AG09309 (cell line): ENCODE results near the gene ROBO4.

Source experiments
- DNase-seq: peaks from one replicate; pipeline ENCODE4 v3.0.0-alpha.2; 2010; ENCODE audit warnings: low read depth
- H3K4me3 ChIP-seq: 2 replicates; pipeline ENCODE4 v1.5.1; 2011; ENCODE audit warnings: mild to moderate bottlenecking, low read depth, low read length, moderate library complexity; ENCODE audit not compliant: control insufficient read depth
- TF ChIP-seq, protein P1 (sequence below): IDR thresholded peaks from 2 replicates; pipeline ENCODE4 v1.5.1; 2011; ENCODE audit warnings: mild to moderate bottlenecking, low read depth, low read length, inconsistent platforms; ENCODE audit not compliant: insufficient read depth, control insufficient read depth; ENCODE audit errors: missing control alignments

ROBO4 gene

DNA sequence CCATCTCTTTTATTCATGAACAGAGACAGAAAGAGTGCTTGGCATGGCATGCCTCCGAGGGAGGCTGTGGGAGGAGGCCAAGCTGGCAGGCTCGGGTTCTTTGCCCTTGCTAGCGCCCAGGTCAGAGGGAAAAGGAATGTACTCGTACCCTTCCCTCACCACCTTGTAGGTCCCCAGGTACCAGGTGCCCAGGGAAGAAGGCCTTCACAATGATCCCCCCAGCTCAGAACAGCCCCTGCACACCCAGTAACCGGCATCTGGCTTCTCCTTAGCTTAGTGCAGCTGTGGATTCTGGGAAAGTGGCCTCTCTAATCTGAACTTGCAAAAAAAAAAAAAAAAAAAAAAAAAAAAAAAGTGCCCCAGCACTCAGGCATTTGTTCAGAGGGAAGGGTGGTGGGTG, 22.7 kb upstream of the ROBO4 start:
- no peak for DNase-seq
- TF ChIP-seq, protein P1, sequence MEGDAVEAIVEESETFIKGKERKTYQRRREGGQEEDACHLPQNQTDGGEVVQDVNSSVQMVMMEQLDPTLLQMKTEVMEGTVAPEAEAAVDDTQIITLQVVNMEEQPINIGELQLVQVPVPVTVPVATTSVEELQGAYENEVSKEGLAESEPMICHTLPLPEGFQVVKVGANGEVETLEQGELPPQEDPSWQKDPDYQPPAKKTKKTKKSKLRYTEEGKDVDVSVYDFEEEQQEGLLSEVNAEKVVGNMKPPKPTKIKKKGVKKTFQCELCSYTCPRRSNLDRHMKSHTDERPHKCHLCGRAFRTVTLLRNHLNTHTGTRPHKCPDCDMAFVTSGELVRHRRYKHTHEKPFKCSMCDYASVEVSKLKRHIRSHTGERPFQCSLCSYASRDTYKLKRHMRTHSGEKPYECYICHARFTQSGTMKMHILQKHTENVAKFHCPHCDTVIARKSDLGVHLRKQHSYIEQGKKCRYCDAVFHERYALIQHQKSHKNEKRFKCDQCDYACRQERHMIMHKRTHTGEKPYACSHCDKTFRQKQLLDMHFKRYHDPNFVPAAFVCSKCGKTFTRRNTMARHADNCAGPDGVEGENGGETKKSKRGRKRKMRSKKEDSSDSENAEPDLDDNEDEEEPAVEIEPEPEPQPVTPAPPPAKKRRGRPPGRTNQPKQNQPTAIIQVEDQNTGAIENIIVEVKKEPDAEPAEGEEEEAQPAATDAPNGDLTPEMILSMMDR, result no peak
- H3K4me3 ChIP-seq, result no peak overlapping the region

DNA sequence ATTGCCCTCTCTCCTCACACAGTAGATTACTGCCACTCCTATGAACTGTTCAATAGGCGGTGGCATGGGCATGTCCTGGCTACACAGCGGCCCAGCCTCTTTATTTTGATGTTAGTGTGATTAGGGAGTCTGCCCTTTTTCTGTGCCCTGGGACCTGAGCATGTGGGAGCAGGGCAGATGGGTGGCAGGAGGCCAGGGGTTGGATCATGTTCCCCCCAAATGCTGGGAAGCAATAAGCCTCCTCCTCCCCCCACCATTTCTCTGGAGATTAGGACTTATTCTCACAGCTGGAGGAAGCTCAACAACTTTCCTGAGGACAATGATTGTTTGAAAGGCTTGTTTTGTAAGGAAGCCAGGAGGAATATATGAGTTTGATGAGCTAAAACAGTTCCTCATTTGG, 22.2 kb upstream of the ROBO4 start:
- TF ChIP-seq, protein P1, result no peak
- H3K4me3 ChIP-seq, result no peak overlapping the region
- no peak for DNase-seq

DNA sequence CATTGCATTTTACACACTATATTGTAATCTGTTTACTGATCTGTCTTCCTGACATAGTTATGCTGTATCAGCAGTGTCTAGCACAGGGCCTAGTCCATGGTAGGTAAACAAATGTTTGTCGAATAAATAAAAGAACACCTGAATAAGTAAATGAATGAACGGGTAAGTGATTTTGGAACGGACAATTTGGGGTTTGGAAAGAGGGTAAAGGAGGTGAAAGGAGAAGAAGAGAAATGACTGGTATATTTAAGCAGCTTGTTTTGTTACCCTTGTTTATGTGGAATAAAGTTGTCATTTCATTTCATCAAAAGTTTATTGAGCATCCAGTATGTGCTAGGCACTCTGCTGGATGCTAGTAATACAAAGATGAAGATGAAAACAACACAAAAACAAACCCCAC, 21.3 kb upstream of the ROBO4 start, which contains the start of gene HEPN1:
HEPN1 (plus strand) TSS at position 301 of the 400 bp plus-strand sequence.
- no peak for DNase-seq
- TF ChIP-seq, protein P1, result no peak
- H3K4me3 ChIP-seq, result no peak within 1 kb of the TSS

DNA sequence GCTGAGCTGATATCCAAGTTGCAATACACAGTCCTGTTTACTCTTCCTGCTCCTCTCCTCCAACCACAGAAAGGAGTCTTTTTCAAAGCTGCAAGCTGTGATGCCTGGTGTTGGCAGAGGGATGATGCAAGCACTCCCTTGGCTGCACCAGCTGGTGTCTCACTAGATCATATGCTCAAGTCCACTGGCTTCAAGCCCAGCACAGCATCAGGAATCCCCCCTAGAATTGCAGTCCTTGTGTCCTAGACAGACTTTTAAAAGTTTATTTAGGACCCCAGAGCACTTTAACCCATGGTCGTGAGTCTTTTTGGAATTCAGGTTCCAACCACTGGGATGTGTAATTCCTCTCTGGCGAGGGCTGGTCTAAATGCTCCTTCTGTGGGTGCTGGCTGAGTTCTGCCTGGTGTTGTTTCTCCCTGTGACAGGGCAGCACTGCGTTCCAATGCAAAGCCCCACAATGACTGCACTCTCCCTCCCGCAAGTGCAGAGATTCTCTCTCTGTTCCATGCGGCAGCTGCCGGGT, 19.5 kb upstream of the ROBO4 start:
- DNase-seq, result no peak
- TF ChIP-seq, protein P1, result no peak
- H3K4me3 ChIP-seq, result no peak overlapping the region

DNA sequence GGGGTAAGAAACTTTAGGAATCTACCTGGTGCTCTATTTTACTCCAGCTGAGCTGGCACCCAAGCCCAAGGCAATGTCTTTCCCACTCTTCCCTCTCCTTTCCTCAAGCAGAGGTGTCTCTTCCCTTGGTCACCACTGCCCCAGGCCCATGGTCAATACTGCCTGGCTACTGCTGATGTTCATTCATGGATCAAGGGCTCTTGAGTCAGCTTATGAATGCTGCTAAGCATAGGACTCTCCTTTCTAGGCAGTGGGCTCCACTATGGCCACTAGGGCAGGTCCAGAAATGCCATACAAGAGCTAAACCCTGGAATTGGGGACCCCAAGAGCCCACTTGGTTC, 18.7 kb upstream of the ROBO4 start:
- H3K4me3 ChIP-seq, result no peak overlapping the region
- TF ChIP-seq, protein P1, result no peak
- no peak for DNase-seq

DNA sequence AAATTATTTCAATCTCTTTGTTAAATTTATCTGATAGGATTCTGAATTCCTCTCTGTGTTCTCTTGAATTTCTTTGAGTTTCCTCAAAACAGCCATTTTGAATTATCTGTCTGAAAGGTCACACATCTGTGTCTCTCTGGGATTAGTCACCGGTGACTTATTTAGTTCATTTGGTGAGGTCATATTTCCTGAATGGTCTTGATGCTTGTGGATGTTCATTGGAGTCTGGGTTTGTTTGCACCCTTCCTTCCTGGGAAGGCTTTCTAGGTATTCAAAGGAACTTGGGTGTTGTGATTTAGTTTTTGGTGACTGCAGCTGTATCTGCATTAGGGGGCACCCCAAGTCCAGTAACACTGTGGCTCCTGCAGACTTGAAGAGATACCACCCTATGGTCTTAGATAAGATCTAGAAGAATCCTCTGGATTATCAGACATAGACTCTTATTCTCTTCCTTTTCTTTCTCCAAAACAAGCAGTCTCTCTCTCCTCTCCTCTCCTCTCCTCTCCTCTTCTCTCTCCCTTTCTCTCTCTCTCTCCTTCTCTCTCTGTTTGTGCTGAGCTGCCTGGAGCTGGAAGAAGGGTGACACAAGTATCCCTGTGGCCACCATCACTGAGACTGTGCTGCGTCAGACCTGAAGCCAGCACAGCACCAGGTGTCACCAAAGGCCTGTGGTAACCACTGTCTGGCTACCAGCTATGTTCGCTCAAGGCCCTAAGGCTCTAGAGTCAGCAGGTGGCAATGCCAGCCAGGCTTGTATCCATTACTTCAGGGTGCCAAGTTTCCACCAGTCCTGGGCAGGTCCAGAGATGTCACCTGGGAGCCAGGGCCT, 18.1 kb upstream of the ROBO4 start:
- TF ChIP-seq, protein P1, result no peak
- DNase-seq, result no peak
- no peak overlapping the region for H3K4me3 ChIP-seq
